ENCODE results near the gene ZNF358. TPM values are rescaled to one million over a fixed set of nuclear protein-coding genes. Genes with fewer than 3 reads are reported as not detected.

Gene ZNF358
- total RNA-seq: 10 to 100 TPM; 34.0 to 65.3 (median 34.7) TPM

DNA sequence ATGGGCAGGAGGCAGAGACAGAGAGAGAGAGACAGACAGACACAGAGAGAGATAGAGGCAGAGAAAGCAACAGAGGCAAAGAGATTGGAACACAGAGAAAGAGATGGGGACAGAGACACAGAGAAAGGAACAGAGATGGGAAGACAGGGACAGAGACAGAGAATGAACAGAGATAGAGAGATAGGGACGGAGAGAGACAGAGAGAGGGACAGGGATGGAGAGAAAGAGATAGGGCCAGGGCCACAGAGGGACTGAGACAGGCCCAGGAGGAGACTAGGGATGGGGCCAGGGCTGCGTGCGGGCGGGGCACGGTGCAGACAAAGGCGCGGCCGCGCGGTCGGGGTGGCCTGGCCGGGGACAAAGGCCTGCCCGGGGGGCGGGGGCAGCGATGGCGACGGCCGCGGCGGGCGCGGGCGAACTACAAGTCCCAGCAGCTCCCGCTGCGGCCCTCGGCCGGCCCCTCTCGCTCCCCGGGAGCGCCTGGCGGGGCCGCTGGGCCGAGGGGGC, at the start of gene ZNF358:
Gene ZNF358, plus strand, starts transcription at position 459 of the 507 bp plus-strand sequence. CDS start 3,140 bp downstream, outside the sequence.
- Histone ChIP-seq H3K36me3 (peaks cover 8% of the 10 kb centered on the region), H3K9me3 (no peaks in the 10 kb centered on the region), H3K27me3 (no peaks in the 10 kb centered on the region), H3K27ac (peak within 1 kb of the TSS; percentile 83 to 96), H3K4me3 (peak within 1 kb of the TSS; percentile 64 to 90 (median 75)), H3K4me1 (peaks cover 0 to 8% of the 10 kb centered on the region in 2 donors)
- peak in 1 of 2 donors; percentile 53 for DNase-seq (ENCODE audit: low spot score in 2 of 2)
- TF ChIP-seq POLR2A (IDR thresholded peaks at IDR 0.05): no peak
- no peak for TF ChIP-seq POLR2AphosphoS5 (IDR thresholded peaks at IDR 0.05)
- TF ChIP-seq, protein P1, sequence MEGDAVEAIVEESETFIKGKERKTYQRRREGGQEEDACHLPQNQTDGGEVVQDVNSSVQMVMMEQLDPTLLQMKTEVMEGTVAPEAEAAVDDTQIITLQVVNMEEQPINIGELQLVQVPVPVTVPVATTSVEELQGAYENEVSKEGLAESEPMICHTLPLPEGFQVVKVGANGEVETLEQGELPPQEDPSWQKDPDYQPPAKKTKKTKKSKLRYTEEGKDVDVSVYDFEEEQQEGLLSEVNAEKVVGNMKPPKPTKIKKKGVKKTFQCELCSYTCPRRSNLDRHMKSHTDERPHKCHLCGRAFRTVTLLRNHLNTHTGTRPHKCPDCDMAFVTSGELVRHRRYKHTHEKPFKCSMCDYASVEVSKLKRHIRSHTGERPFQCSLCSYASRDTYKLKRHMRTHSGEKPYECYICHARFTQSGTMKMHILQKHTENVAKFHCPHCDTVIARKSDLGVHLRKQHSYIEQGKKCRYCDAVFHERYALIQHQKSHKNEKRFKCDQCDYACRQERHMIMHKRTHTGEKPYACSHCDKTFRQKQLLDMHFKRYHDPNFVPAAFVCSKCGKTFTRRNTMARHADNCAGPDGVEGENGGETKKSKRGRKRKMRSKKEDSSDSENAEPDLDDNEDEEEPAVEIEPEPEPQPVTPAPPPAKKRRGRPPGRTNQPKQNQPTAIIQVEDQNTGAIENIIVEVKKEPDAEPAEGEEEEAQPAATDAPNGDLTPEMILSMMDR (IDR thresholded peaks at IDR 0.05): no peak
- intact Hi-C loops (cut with DNase I; ENCODE audit: low total_unique reads): no loop called here

DNA sequence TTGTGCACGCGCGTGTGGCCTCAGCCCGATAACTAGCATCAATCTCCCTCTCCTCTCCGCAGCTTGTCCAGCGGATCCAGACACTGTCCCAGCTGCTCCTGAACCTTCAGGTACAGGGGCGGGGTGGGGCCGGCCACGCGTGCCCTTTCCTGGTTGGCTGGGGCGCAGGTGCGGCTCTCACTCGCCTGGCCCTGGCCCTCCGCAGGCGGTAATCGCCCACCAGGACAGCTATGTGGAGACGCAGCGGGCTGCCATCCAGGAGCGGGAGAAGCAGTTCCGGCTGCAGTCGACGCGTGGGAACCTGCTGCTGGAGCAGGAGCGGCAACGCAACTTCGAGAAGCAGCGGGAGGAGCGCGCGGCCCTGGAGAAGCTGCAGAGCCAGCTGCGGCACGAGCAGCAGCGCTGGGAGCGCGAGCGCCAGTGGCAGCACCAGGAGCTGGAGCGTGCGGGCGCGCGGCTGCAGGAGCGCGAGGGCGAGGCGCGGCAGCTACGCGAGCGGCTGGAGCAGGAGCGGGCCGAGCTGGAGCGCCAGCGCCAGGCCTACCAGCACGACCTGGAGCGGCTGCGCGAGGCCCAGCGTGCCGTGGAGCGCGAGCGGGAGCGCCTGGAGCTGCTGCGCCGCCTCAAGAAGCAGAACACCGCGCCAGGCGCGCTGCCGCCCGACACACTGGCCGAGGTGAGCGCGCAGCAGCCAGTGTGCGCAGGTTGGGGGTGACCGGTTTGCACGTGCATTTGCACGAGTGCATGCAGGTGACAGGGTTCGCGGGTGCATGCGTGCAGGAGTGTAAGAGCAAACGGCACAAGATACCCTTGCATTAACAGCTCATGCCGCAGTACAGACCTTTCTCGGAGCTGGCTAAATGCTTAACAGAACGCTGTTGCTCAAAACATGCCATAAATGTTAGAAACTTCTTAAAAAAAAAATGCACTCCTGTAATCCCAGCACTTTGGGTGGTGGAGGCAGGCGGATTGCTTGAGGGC, 48.6 kb upstream of the ZNF358 start:
- Histone ChIP-seq H3K27ac (no peak overlapping the region), H3K27me3 (no peaks in the 10 kb centered on the region), H3K36me3 (no peaks in the 10 kb centered on the region), H3K4me3 (no peak overlapping the region), H3K4me1 (no peaks in the 10 kb centered on the region), H3K9me3 (no peaks in the 10 kb centered on the region)
- intact Hi-C loops (cut with DNase I; ENCODE audit: low total_unique reads): no loop called here
- DNase-seq (ENCODE audit: low spot score in 2 of 2): no peak
- TF ChIP-seq POLR2AphosphoS5 (IDR thresholded peaks at IDR 0.05): no peak
- TF ChIP-seq, protein P1 (IDR thresholded peaks at IDR 0.05): no peak
- TF ChIP-seq POLR2A (IDR thresholded peaks at IDR 0.05): no peak

DNA sequence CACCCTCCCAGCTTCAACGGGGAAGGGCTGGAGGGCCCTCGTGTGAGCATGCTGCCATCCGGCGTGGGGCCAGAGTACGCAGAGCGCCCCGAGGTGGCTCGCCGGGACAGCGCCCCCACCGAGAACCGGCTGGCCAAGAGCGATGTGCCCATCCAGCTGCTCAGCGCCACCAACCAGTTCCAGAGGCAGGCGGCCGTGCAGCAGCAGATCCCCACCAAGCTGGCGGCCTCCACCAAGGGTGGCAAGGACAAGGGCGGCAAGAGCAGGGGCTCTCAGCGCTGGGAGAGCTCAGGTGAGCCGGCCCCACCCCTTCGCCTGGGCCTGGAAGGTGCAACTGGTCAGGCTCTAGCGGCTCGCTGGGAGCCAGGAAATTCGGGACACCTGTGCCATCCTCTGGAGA, 47.1 kb upstream of the ZNF358 start:
- no peaks in the 10 kb centered on the region for H3K9me3 ChIP-seq
- H3K27ac ChIP-seq: no peak overlapping the region
- H3K4me1 ChIP-seq: no peaks in the 10 kb centered on the region
- no peak overlapping the region for H3K4me3 ChIP-seq
- DNase-seq (ENCODE audit: low spot score in 2 of 2): no peak
- H3K36me3 ChIP-seq: no peaks in the 10 kb centered on the region
- no peaks in the 10 kb centered on the region for H3K27me3 ChIP-seq
- TF ChIP-seq, protein P1 (IDR thresholded peaks at IDR 0.05): no peak
- TF ChIP-seq POLR2A (IDR thresholded peaks at IDR 0.05) (no peak), POLR2AphosphoS5 (IDR thresholded peaks at IDR 0.05) (no peak)
- intact Hi-C loops (cut with DNase I; ENCODE audit: low total_unique reads): no loop called here

DNA sequence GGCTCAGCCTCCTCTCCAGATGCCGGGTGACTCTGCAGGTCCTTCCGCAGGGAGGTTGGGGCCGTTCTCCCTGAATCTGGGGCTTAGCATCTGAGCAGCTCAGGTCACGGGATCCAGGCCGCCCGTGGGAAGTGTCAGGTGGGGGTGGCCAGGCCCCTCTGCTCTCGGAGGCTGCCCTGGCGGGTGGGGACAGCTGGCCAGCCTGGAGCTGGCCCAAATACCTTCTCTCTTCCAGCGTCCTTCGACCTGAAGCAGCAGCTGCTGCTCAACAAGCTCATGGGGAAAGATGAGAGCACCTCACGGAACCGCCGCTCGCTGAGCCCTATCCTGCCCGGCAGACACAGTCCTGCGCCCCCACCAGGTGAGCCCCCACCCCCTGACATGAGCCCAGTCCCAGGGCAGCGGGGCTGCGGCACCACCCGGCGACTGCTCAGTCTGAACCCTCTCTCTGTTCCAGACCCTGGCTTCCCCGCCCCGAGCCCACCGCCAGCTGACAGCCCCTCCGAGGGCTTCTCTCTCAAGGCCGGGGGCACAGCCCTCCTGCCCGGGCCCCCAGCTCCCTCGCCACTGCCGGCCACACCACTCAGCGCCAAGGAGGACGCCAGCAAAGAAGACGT, 46.1 kb upstream of the ZNF358 start:
- H3K4me3 ChIP-seq: no peak overlapping the region
- no peak overlapping the region for H3K27ac ChIP-seq
- DNase-seq (ENCODE audit: low spot score in 2 of 2): no peak
- no peaks in the 10 kb centered on the region for H3K27me3 ChIP-seq
- H3K4me1 ChIP-seq: no peaks in the 10 kb centered on the region
- H3K36me3 ChIP-seq: no peaks in the 10 kb centered on the region
- TF ChIP-seq, protein P1 (IDR thresholded peaks at IDR 0.05): no peak
- no peak for TF ChIP-seq POLR2AphosphoS5 (IDR thresholded peaks at IDR 0.05)
- TF ChIP-seq POLR2A (IDR thresholded peaks at IDR 0.05): no peak
- no peaks in the 10 kb centered on the region for H3K9me3 ChIP-seq
- intact Hi-C loops (cut with DNase I; ENCODE audit: low total_unique reads): no loop called here

All from breast epithelium (tissue), 4 donors.